Activated CD8-positive, alpha-beta memory T cell treated with anti-CD3 and anti-CD28 coated beads for 4 hours (primary cell): Measurements from ENCODE around the gene EWSR1.

ENCODE experiments used
- DNase-seq, 2 donors: peaks; one replicate each; pipeline ENCODE4 v3.0.0-alpha.2; 2020; ENCODE audit warnings: low read depth in 2 of 2

The EWSR1 gene

DNA sequence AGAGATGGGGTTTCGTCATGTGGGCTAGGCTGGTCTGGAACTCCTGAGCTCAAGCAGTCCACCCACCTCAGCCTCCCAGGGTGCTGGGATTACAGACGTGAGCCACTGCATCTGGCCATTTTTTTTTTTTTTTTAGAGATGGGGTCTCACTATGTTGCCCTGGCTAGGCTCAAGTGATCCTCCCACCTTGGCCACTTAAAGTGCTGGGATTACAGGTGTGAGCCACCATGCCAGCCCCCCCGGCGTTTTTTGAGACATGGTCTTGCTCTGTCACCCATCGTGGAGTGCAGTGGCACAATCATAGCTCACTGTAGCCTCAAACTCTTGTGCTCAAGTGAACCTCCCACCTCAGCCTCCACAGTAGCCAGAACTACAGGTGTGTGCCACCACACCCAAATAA, 16.8 kb upstream of the EWSR1 start:
- DNase-seq = no peak

DNA sequence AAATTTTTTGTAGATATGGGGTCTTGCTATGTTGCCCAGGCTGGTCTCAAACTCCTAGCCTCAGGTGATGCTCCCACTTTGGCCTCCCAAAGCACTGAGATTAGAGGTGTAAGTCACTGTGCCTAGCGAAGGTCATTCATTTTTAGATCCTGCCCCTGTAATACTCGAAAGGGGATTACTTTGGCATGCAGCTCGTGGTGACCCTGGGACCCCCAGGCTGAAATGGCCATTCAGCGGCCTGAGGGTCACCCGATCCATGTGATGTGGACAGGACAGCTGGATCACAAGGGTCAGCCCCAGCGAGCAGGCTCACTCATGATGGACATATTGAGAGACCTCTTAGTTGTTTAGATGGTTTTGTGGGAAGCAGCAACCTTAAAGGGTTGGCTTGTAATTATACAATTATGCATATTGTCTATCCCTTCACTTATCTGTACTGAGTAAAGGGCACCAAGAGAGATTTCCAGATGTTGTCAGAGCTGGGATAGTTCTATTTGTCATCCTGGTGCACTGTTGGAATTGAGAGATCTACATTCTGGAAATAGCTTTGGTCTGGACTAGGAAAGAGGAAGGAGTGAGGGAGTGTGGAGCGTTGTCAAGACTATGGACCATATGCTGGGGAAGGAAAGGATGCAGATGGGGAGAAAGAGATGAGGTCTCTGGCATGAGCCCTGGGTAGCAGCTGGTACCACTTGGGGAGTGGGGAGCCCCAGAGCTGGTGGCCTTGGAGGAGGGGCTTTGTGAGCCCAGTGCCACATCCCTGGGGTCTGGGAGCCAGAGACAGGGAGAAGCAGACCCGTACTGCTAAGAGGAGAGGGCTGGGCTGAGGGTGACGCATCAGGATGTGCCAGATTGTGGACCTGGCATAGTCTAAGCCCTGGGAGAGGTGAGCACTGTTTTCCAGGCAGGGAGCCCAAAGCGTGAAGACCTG, 15.8 kb upstream of the EWSR1 start:
- DNase-seq = no peak

DNA sequence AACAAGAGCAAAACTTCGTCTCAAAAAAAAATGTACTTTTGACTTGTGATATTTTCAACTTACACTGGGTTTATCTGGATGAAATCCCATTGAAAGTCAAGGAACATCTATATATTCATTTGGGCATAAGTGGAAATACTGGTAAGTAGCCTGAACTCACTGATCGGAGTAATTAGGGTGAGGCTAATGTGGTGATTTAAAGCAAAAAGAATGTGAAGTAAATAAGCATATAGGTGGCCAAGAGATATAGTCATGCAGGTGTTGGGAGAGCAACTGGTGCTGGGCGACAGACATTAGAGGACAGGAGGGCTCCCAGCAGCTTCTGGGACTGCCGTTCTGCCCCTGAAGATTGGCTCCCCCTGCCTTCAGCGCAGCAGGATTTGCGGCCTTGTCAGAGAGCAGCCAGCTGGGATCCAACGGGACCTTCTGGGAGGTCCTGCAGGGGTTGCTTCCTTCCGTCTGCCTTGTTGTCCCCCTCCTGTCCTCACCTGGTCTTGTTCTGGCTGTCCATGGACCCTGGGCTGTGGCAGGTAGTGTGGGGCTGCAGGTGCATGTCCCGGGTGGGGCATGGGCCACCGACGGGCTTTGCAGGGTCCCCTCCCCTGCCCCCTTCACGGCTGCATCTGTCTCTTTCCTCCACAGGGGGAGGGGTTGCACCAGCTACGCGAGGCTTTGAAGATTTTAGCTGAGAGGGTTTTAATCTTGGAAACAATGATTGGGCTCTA, 14.3 kb upstream of the EWSR1 start:
- DNase-seq = no peak

DNA sequence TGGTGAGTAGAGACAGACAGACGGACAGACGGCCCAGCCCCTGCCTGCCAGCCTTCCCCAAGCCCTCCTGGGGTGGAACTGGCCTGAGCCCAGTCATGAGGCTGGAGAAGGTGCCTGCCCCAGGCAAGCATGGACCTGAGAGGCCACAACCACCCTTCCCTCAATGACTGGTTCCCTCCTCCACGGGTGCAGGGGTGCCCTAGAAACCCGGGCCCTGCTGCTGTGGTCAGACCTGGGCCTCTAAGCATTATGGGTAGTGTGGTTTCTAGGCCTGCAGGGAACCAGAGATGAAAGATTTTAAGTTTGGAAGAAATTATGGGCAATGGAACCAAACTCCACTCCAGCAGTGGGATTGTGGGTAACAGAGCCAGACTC, 13.8 kb upstream of the EWSR1 start:
- DNase-seq = no peak

- no peak for DNase-seq
Observed at GRCh38 chr22:29255064-29255621, 12.9 kb upstream of the EWSR1 start.

DNA sequence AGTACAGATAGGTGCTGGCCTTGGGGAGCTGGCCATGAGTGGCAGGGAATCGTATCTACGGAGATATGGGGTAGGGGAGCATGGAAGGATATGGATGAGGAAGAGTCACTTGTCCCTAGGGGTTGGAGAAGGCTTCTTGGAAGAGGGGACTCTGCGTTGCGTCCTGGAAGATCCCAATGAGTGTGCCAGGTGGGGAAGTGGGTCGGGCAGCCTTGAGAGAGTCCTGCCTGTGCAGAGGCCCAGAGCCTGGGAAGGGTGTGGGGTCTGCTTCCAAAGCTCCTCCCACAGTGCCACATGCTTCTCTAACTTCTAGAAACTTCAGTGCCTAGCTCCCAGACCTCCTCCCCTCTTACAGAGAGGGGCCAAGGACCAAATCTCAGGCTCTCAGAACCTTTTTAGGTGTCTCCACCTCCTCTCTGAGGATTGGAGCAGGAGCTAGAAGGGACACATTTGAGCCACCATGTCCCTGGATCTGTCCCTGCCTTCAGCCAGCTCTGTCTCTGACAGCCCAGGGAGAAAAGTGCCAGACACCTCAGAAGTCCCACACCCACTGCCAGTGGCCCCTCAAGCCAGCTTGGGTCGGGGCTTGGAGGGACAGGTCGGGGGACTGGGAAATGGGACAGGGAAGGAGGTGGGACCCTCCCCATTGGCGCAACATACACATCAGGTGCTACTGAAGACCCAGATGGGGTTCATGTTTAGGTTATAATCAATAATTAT, 11.3 kb upstream of the EWSR1 start:
- DNase-seq = no peak

- no peak for DNase-seq
Observed at GRCh38 chr22:29257751-29258181, 10.3 kb upstream of the EWSR1 start.

- DNase-seq = no peak
Observed at GRCh38 chr22:29258407-29259252, 9.4 kb upstream of the EWSR1 start.

DNA sequence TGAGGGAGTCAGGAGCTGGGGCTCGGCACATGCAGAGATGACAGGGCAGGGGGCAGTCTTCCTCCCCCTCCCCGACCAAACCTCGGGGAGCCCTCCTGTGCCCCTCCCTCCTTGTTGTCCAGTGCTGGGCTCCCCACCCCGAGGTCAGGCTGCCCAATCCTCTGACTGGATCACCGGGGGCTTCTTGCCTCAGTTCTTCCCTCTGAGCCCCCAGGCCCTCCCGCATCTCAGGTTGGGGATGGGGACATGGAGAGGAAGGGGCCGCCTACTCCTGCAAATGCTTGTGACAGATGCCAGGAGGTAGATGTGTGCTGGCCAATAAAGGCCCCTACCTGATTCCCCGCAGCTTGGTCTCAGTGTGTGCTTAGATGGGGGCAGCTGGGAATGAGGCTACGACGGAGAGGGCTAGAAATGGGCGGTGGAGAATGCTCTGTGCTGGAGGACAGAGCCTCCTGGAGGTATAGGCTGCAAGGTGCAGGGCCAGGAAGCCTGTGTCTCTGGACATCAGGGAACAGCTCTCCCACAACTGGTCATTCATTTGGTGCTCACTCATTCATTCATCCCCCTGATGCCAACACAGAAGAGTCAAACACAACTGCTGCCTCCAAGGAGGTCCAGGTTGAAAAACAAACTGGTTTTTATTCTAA, 8.7 kb upstream of the EWSR1 start:
- no peak for DNase-seq

GRCh38 chr22:29260031-29260560, 8.0 kb upstream of the EWSR1 start:
- DNase-seq = no peak

- DNase-seq = no peak
Observed at GRCh38 chr22:29260601-29261315, 7.3 kb upstream of the EWSR1 start.

- no peak for DNase-seq
Observed at GRCh38 chr22:29263791-29264276, 4.2 kb upstream of the EWSR1 start.

- DNase-seq = no peak
Observed at GRCh38 chr22:29265305-29265704, 2.8 kb upstream of the EWSR1 start.

- no peak for DNase-seq
Observed at GRCh38 chr22:29265929-29266328, 2.1 kb upstream of the EWSR1 start.

GRCh38 chr22:29266564-29267461, 1.3 kb upstream of the EWSR1 start:
- DNase-seq = no peak

GRCh38 chr22:29267462-29267857, 608 bp upstream of the EWSR1 start:
- DNase-seq = no peak

GRCh38 chr22:29268511-29269229, 602 bp downstream of the EWSR1 start:
- DNase-seq = no peak

- DNase-seq = no peak
Observed at GRCh38 chr22:29269230-29269604, 1.1 kb downstream of the EWSR1 start.
